Adipose tissue (tissue), 3 donors: Measurements from ENCODE around the gene GOLPH3. TPM values are rescaled to one million over a fixed set of nuclear protein-coding genes. Genes with fewer than 3 reads are reported as not detected.
"Not testable (repeated sequence)": the region's sequence is repeated elsewhere in the genome, so short reads cannot be mapped to it uniquely, and the experiment has no call there.

ENCODE experiments used
- H3K27ac ChIP-seq: one replicate; pipeline ENCODE4 v1.5.1; 2013; ENCODE audit warnings: low read depth, low read length
- WGBS, 3 donors: extraction: QIAGEN DNeasy Blood & Tissue Kit; methylation state at CpG; one replicate each; pipeline ENCODE4 v1.1.7; 2013; 5-methylcytosine and 5-hydroxymethylcytosine counted together
- polyA plus RNA-seq, 3 donors: library from polyadenylated mRNA; stranded (reverse); fragments of 200-250 nt; gene quantifications; one replicate each; pipeline ENCODE4 v1.2.3, GENCODE V29; 2013
- donor health status: healthy with polysubstance abuse.
- donor health status: Bipolar disorder and iron deficiency.
- donor health status: healthy.

The GOLPH3 gene
- polyA plus RNA-seq, 3 donors, result 32.4 to 59.8 (median 46.8) TPM

DNA sequence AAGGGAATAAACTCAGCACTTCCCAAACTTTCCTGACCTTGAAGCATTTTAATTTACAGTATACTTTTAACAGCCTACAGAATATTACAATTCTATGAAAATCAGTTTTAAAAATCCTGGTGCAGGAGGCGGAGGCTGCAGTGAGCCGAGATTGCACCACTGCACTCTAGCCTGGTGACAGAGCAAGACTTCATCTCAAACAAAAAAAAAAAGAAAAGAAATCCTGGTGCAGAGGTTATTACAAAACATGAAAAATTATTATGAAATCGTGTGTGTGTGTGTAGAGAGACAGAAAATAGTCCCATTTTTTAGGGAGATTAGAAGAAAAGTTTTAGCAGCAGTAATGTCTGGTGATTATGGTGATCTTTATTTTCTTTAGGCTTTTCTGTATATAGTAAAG is 26.9 kb downstream of the GOLPH3 start:
- H3K27ac ChIP-seq, result no peak overlapping the region
- WGBS, 3 donors, result 29 to 44% (median 42%) methylated on average over 3 of the region's 3 CpGs

GRCh38 chr5:32145378-32145777 is 28.7 kb downstream of the GOLPH3 start:
- H3K27ac ChIP-seq, result no peak overlapping the region
- WGBS, 3 donors, result 61 to 80% (median 65%) methylated on average over 2 of the region's 2 CpGs

DNA sequence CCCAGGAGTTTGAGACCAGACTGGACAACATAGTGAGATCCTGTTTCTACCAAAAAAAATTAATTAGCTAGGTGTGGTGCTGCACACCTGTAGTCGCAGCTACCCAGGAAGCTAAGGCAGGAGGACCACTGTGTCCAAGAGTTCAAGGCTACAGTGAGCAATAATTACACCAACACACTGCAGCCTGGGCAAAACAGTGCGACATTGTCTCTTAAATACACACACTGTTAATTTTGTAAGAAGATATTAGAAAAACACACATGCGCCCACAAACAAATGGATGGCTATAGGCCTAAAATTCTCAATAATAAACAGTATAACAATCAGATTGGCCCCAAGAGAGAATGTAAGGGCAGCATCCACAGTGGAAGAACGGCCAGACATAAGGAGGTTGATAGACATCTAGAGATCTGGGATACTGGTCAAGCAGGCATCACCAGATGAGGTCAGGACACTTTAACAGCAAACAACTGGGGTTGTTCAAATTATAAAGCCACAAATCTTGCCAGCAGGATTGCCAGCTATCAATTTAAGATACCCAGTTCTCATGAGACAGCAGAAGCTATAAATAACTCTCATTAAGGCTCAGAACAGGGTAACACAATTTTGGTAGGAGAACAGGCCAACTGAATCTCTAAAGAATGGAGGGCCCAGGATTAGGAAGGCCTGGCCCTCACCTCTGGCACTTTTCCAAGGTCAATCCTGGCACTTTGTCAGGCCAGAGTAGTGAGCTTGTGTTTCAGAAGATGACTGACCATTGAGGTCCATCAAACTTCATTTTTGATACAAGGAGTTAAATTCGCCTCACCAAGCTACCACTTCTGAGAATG is 29.5 kb downstream of the GOLPH3 start:
- no peak overlapping the region for H3K27ac ChIP-seq
- 85 to 93% (median 88%) methylated on average over 5 of the region's 5 CpGs for WGBS, 3 donors

GRCh38 chr5:32143617-32144377 is 30.3 kb downstream of the GOLPH3 start:
- H3K27ac ChIP-seq, result no peak overlapping the region
- WGBS, 3 donors, result 81 to 89% (median 86%) methylated on average over 6 of the region's 6 CpGs

DNA sequence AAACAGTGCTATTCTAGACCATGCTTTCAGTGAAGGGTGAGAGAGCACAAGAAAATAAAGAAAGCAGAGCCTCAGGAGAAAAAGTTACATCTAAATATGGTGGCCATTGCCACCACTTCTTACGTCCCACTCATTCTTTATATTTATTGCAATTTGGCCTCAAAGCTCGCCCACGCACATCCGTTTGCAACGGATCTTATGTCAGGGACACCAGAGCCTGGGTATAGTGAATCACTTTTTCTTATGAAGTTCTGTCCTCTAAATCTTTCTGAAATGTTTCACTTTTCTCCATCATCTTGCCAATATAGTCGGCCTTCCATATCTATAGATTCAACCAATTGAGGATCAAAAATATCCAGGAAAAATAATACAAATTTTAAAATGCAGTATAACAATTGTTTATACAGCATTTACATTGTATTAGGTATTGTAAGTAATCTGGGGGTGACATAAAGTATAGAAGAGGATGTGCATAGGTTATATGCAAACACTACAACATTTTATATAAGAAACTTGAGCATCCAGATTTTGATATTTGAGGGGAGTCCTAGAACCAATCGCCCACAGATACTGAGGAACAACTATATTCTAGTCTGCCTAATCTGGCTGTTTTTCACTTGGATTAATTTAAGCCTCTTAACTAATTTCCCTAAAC is 35.2 kb downstream of the GOLPH3 start:
- WGBS, 3 donors, result 86 to 91% (median 89%) methylated on average over 7 of the region's 7 CpGs
- no peak overlapping the region for H3K27ac ChIP-seq

GRCh38 chr5:32136342-32136741 is 37.8 kb downstream of the GOLPH3 start:
- H3K27ac ChIP-seq, result no peak overlapping the region
- 78% methylated on average over 7 of the region's 7 CpGs for WGBS, 3 donors

DNA sequence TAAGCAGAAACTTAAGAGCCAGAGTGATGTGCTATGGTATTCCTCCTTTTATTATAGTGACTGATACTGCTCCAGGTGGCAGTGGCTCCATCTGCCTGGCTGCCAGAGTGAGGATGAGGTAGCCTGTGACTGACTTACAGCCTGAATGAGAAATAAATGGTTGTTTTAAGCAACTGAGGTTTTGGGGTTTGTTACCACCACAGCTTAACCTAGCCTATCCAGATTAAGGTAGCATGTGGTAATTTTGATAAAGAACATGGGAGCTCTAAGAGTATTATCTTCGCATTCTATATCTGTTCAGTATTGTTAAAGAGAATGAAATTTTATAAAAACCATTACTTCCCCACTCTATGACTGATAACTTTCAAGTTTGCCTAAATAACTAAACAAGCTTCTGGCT is 39.0 kb downstream of the GOLPH3 start:
- H3K27ac ChIP-seq, result no peak overlapping the region
- 85 to 100% (median 97%) methylated on average over 1 of the region's 1 CpG for WGBS, 3 donors

- no peak overlapping the region for H3K27ac ChIP-seq
Measured at GRCh38 chr5:32132757-32133156, 41.4 kb downstream of the GOLPH3 start.

GRCh38 chr5:32131604-32132003 is 42.5 kb downstream of the GOLPH3 start:
- H3K27ac ChIP-seq, result no peak overlapping the region
- WGBS, 3 donors, result 77 to 94% (median 94%) methylated on average over 1 of the region's 1 CpG

GRCh38 chr5:32130865-32131264 is 43.3 kb downstream of the GOLPH3 start:
- no peak overlapping the region for H3K27ac ChIP-seq
- WGBS, 3 donors, result 66 to 80% (median 73%) methylated on average over 3 of the region's 3 CpGs

- WGBS, 3 donors, result 74 to 87% (median 83%) methylated on average over 7 of the region's 7 CpGs
- no peak overlapping the region for H3K27ac ChIP-seq
Measured at GRCh38 chr5:32129074-32129598, 45.0 kb downstream of the GOLPH3 start.

DNA sequence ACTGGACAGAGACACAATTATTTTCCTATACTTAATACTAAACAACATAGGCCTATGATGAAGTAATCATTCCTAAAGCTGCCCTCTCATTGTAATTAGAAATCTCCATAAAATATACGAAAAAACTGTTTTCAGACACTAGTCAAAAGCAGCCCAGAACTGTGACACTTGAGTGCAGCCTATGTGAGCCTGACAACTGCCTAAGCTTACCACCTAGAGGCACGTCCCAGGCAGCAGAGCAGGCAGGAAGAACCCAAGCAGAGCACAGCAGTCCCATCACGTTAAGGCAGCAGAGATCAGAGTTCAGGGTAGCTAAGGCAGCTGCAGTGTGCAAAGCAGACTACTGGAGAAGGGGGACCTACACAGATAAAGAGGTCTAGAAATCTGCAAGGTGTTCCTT is 46.4 kb downstream of the GOLPH3 start:
- H3K27ac ChIP-seq, result no peak overlapping the region
- WGBS, 3 donors, result 74 to 79% (median 76%) methylated on average over 3 of the region's 3 CpGs

- 28 to 46% (median 44%) methylated on average over 1 of the region's 1 CpG for WGBS, 3 donors
- H3K27ac ChIP-seq, result no peak overlapping the region
Measured at GRCh38 chr5:32126691-32127090, 47.4 kb downstream of the GOLPH3 start.

DNA sequence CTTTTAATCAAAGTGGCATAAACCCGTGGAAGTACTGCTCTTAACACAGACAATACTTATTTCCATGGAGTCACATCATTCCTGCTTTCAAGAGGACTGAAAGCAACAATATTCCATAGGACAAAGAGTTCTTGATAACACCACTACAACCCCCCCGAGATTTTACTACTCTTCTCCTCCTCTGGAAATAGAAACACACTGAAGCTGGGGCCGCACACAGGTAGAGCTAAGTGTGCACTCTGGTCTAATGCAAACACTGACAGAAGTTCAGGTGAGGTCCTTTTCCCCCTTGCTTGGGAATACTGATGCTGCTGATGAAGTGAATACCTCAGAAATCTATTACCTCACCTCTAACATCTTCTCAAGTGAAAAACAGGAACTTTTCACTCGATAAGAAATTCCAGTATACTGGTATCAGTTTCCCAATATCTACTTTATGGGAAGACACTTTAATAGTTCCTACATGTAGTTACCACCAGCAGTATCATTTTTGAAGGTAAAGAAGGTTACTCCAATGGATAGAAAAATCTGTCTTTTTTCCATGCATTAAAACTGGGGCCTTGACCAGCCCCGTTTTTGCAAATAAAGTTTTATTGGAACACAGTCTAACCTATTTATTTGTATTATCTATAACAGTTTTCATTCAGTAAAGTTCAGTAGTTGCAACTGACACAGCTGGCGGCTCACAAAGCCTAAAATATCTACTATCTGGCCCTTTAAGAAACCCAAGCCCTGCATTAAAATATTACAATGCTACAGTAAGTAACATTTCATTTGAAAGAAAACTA is 50.0 kb downstream of the GOLPH3 start:
- 75 to 85% (median 85%) methylated on average over 6 of the region's 6 CpGs for WGBS, 3 donors
- no peak overlapping the region for H3K27ac ChIP-seq

DNA sequence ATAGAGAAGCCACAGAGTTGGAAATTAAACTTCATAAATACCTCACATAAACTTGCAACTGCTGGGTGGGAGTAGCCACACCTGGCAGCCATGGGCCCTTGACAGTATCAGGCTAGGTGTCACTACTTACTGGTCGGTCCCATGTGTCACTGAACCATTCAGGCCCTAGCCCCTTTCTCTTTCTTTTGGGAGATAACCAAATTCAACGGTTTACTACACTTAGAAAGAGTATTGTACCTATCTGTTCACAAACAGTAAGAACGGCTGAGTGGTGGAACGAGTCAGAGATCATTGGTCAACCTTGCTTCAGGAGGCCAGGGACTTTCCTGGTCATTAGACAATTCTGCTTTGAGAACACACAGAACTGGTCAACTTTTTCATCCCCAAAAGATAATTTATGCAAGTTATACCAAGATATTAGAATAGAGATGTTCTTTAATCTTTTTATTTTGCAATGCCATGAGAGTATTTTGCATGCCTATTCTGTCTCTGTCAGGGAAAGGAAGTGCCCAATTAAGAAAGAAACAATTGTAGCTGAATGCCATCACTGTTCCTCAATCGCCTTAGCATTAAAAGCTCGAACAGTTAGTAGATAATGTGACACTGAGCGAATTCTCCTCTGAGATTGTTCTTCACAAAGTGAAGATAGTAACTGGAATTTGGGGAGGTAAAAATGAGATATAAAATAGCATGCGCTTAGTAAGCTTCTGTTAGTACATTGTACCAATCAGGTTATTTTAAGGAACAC is 50.9 kb downstream of the GOLPH3 start:
- WGBS, 3 donors, result 74 to 89% (median 87%) methylated on average over 8 of the region's 8 CpGs

GRCh38 chr5:32118922-32119321 is 55.2 kb downstream of the GOLPH3 start:
- H3K27ac ChIP-seq, result not testable (repeated sequence)
- 91 to 93% (median 93%) methylated on average over 8 of the region's 8 CpGs for WGBS, 3 donors

More for the DNA sequence above, 50.9 kb downstream of the GOLPH3 start:
- H3K27ac ChIP-seq, result no peak overlapping the region

GRCh38 chr5:32116574-32117313 is 57.4 kb downstream of the GOLPH3 start:
- 96 to 97% (median 97%) methylated on average over 4 of the region's 4 CpGs for WGBS, 3 donors
- no peak overlapping the region for H3K27ac ChIP-seq
